AML-193 (cell line): ENCODE data around the gene SNU13.
"Not testable (repeated sequence)": the region's sequence is repeated elsewhere in the genome, so short reads cannot be mapped to it uniquely, and the experiment has no call there.

ENCODE experiments used
- DNase-seq, 2 experiments: peaks; one replicate each; lab custom pipeline; 2025; lab: John Stamatoyannopoulos, UW

Gene SNU13

DNA sequence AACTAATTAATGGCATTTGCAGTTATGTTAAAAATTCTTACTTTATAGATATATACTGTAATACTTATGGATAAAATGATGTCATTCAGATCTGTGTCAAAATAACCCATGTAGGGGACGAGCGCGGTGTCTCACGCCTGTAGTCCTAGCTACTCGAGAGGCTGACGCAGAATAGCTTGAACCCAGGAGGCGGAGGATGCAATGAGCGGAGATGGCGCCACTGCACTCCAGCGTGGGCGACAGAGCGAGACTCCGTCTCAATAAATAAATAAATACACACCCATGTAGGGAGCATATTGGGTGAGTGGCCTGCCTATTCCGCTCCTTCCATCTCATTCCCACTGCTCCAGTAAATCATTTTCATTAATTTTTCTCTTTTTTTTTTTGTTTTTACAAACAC lies 7.1 kb downstream of the SNU13 start:
- DNase-seq: no peak

- DNase-seq: no peak
Observed at GRCh38 chr22:41676134-41676533, 12.5 kb downstream of the SNU13 start.

DNA sequence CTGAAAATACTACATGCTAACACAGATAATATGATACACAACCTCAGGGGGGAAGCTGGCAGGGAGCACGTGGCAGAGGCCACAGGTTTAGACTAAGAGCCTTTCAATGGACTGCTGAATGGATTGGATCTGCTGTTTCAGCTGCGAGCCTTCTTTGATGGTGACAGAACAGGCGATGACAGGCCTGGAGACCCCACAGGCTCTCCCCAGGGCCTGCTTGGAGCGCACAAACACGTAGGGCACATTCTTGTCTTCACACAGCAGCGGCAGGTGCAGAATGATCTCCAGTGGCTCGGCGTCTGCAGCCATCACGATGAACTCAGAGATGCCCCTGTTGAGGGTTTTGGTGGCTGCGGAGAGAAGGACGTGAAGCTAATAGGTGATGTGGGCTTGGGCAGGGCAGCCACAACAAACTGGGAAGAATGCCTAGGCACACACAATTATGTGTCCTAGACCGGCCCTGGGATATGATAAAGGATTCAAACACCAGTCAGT lies 13.8 kb downstream of the SNU13 start:
- no peak for DNase-seq

- no peak for DNase-seq
Observed at GRCh38 chr22:41672780-41673509, 15.7 kb downstream of the SNU13 start.

DNA sequence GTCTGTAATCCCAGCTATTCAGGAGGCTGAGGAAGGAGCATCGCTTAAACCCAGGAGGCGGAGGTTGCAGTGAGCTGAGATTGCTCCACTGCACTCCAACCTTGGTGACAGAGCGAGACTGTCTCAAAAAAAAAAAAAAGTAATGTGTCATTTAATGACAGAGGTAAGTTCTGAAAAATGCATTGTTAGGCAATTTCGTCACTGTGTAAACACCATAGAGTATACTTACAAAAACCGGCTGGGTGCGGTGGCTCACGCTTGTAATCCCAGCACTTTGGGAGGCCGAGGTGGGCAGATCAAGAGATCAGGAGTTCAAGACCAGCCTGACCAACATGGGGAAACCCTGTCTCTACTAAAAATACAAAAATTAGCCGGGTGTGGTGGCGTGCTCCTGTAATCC lies 16.6 kb downstream of the SNU13 start:
- not testable (repeated sequence) for DNase-seq

DNA sequence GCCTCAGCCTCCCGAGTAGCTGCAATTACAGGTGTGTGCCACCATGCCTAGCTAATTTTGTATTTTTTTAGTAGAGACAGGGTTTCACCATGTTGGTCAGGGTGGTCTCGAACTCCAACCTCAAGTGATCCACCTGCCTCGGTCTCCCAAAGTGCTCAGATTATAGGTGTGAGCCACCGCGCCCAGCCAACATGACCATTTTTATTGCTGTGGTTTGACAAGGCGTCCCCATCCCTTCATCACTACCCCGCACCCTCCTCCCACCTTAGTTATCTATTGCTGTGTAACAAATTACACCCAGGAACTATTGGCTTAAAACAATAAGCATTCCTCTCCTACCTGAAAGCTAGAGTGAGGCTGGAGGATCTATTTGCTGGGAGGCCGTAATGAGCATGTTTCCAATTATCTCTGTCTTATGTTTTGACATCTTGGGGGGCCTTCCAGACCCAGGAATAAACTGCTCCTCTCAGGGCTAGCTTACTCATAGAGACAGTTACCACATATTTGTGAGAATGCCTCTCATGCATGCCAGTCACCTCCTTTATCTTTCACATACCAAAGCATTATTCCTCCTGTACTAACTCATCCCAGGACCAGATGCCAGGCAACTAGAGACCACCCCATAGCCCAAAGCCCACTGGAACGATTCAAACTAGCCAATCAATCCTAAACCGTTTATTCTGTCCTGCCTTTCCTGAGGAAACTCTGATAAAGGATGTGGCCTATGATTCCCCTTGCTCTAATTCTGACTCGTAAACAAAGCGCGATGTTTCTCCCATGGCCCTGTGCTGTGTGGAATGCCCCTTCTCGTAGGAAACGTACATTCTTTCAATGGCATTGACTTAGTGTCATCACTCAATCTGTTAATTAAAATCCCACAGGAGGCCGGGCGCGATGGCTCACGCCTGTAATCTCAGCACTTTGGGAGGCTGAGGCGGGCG lies 19.4 kb downstream of the SNU13 start:
- DNase-seq: no peak

GRCh38 chr22:41664951-41665350 lies 23.7 kb downstream of the SNU13 start:
- no peak for DNase-seq

- DNase-seq: no peak
Observed at GRCh38 chr22:41664490-41664889, 24.2 kb downstream of the SNU13 start.

GRCh38 chr22:41663594-41663993 lies 25.1 kb downstream of the SNU13 start:
- not testable (repeated sequence) for DNase-seq

DNA sequence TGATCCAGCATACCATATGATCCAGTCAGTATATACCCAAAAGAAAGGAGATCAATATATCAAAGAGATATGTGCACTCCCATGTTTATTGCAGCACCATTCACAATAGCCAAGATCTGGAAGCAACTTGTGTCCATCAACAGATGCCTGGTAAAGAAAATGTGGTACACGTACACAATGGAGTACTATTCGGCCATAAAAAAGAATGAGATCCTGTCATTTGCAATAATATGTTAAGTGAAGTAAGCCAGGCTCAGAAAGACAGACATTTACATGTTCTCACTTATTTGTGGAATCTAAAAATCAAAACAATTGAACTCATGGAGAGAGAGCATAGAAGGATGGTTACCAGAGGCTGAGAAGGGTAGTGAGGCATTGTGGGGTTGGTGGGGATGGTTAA lies 27.0 kb downstream of the SNU13 start:
- no peak for DNase-seq

- DNase-seq: no peak
Observed at GRCh38 chr22:41661088-41661487, 27.6 kb downstream of the SNU13 start.

DNA sequence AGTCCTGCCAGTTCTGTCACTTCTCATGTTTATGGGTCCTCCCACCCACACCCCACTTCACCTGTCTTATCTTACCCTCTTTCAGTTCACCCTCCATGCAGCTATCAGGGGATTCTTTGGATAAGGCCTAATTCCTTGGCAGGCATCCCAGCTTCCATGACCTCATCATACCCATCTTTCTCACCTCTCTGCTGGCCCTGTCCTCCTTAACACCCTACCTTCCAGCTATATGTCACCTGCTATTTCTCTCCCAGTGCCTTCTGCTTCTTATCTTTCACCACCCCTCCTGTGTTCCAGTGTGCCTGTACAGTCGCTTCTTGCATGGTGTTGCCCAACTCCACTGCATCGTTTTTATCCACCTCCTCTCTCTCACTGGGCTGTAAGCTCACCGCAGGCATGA lies 28.3 kb downstream of the SNU13 start:
- DNase-seq: no peak

GRCh38 chr22:41659941-41660340 lies 28.7 kb downstream of the SNU13 start:
- no peak for DNase-seq

DNA sequence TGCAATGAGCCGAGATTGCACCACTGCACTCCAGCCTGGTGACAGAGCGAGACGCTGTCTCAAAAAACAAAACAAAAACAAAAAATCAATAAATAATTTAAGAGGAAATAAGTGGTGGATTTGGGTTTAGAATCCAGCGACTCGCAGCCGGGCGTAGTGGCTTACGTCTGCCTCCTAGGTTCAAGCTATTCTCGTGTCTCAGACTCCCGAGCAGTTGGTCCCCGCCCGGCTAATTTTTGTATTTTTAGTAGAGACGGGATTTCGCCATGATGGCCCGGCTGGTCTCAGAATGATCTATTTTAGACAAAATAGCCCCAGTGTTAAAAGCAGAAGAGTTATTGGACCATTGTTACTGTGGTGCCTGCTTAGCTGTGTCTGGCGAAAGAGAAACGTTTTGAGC lies 29.8 kb downstream of the SNU13 start:
- no peak for DNase-seq

DNA sequence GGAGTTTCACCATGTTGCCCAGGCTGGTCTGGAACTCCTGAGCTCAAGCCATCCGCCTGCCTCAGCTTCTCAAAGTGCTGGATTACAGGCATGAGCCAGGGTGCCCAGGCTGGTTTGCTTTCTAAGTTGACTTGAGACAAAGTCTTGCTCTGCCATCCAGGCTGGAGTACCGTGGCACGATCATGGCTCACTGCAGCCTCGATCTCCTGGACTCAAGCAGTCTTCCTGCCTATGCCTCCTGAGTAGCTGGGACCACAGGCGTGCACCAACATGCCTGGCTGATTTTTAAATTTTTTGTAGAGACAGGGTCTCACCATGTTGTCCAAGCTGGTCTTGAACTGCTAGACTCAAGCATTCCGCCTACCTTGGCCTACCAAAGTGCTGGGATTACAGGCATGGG lies 31.0 kb downstream of the SNU13 start:
- no peak for DNase-seq

GRCh38 chr22:41656556-41656955 lies 32.1 kb downstream of the SNU13 start:
- no peak for DNase-seq

DNA sequence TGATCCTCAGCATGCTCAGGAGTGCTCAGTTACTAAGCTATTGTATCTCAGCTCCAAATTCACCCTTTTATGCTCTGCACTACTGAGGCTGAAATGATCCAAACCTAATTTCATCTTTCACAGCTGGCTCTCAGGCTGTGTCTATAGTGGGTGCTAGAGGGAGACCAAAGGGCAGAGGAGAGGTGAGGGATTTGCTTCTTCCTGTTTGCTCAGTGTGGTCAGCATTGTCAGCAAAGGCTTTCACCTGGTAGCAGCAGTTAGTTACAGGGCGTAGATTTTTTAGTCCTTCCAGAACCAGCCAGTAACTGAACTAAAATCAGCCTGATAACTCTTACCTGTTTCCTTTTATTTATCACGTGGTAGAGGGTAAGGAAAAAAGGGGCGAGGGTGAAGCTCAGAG lies 34.3 kb downstream of the SNU13 start:
- DNase-seq: no peak

DNA sequence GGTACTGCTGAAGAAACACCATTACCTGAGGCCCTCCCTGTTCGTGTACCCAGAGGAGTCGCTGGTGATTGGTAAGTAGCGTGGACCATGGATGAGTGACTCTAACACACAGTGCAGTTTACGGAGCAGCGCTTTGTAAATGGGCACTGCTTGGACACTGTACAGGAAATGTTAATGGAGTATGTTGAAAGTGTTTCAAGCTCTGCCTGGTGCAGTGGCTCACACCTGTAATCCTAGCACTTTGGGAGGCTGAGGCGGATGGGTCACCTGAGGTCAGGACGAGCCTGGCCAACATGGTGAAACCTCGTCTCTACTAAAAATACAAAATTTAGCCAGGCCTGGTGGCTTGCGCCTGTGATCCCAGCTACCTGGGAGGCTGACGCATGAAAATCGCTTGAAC lies 37.8 kb downstream of the SNU13 start:
- DNase-seq: no peak

- DNase-seq: no peak
Observed at GRCh38 chr22:41650229-41650628, 38.4 kb downstream of the SNU13 start.

DNA sequence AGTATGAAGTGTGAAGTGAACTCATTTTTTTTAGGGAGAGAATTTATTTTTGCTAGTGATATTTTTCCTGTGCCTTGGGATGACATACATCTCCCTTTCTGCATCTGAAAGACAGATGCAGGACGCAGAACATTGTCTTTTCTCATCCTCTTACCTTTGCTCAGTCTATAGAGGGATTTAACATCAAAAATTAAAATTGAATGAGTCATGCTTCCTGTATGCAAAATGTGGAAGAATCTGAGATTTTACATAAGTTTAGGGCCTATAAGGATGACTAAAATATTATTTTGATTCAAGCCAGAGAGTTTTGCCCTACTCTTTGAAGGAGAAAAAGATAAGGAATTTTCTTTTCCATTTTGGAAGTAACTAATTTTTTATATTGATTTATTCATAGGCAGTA lies 40.2 kb downstream of the SNU13 start:
- no peak for DNase-seq

DNA sequence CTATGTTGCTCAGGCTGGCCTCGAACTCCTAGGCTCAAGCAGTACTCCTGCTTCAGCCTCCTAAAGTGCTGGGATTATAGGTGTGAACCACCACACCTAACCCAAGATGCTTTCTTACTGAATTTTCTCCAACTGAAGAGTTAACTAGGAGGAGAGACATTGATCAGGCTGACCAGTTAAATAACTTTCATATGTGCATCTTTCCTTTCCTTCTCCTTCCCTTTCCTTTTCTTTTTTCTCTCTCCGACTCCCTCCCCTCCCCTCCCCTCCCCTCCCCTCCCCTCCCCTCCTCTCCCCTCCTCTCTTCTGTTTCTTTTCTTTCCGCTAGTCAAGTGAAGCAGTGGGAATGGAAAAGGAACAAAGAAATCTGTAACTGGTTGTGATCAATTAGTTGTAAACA lies 40.9 kb downstream of the SNU13 start:
- DNase-seq: no peak

- DNase-seq: no peak
Observed at GRCh38 chr22:41642331-41643110, 46.1 kb downstream of the SNU13 start.
